Measurements from ENCODE around the gene YPEL4. TPM values are rescaled to one million over a fixed set of nuclear protein-coding genes. Genes with fewer than 3 reads are reported as not detected.

The YPEL4 gene
- total RNA-seq, 1 experiment from 2014 or later: 0.32 TPM

- Histone ChIP-seq H3K4me2 (ENCODE audit: low read length) (no peak overlapping the region), H3K79me2 (ENCODE audit: insufficient read depth, low read length) (peaks cover 26% of the 10 kb centered on the region), H3K27ac (ENCODE audit: low read depth, low read length) (no peak overlapping the region), H3K9me2 (ENCODE audit: insufficient read depth) (no peaks in the 10 kb centered on the region), H2AFZ (ENCODE audit: low read depth, low read length, poor library complexity, severe bottlenecking) (no peak overlapping the region), H3K4me3 (replicated peaks in 1 of 2; ENCODE audit: low read depth in 1 of 2, low read length in 2 of 2) (no peak overlapping the region), H4K20me1 (ENCODE audit: insufficient read depth) (no peaks in the 10 kb centered on the region), H3K9me3 (ENCODE audit: control insufficient read depth in 1 of 2, insufficient read depth in 1 of 2, low read depth in 1 of 2, low read length in 2 of 2) (no peaks in the 10 kb centered on the region), H3K36me3 (ENCODE audit: control insufficient read depth in 1 of 2, insufficient read depth in 2 of 2, low read length in 2 of 2) (peaks cover 11 to 18% of the 10 kb centered on the region in 2 experiments; a peak in 3 of 4 replicates), H3K4me1 (ENCODE audit: control insufficient read depth in 1 of 2, insufficient read depth in 2 of 2, low read length in 2 of 2) (peaks cover 5 to 10% of the 10 kb centered on the region in 2 experiments; a peak in 3 of 4 replicates), H3K9ac (ENCODE audit: low read length) (no peak overlapping the region), H3K27me3 (ENCODE audit: insufficient read depth, low read length) (no peaks in the 10 kb centered on the region)
- DNase-seq (ENCODE audit: low read depth, low spot score): no peak
- CTCF ChIA-PET: interaction anchor here (0.7 kb wide), 1 partner anchor 92 kb away, joined by 3 read pairs; no protein-coding TSS in a partner anchor
- BruUV-seq (replicated peaks): no TSS peak
- RAD21 ChIA-PET (ENCODE audit: low non-redundant PET in 1 of 2, low total read pairs in 2 of 2, uncharacterized antibody in 2 of 2, unreplicated experiment in 2 of 2): no interaction called here
- intact Hi-C loops (cut with micrococcal nuclease): loop anchor here (1.0 to 10.0 kb wide), 3 partner anchors 623 to 1891 kb away; no protein-coding TSS in a partner anchor
- no peak for TF ChIP-seq SIN3A (IDR thresholded peaks at IDR 0.05; ENCODE audit: low read depth)
- no peak for TF ChIP-seq POLR2A (IDR thresholded peaks at IDR 0.05; ENCODE audit: borderline replicate concordance, extremely low read depth, insufficient read depth, insufficient read length)
- TF ChIP-seq ZFX (IDR thresholded peaks at IDR 0.05): no peak
- TF ChIP-seq EZH2 (IDR thresholded peaks at IDR 0.05): no peak
- no peak for TF ChIP-seq SP1 (IDR thresholded peaks at IDR 0.05; ENCODE audit: low read depth)
- no peak for TF ChIP-seq SRF (IDR thresholded peaks at IDR 0.05; ENCODE audit: low read depth)
- no peak for TF ChIP-seq ELF1 (IDR thresholded peaks at IDR 0.05; ENCODE audit: borderline replicate concordance, low read depth)
- no peak for TF ChIP-seq EGR1 (IDR thresholded peaks at IDR 0.05; ENCODE audit: low read depth)
- no peak for TF ChIP-seq CBX3 (IDR thresholded peaks at IDR 0.05; ENCODE audit: low read depth)
- no peak for TF ChIP-seq FOSL1 (IDR thresholded peaks at IDR 0.05; ENCODE audit: low read depth)
- POLR2A ChIA-PET: no interaction called here
- no peak for ATAC-seq
Observed at GRCh38 chr11:57663975-57664374, 14.3 kb upstream of the YPEL4 start.

GRCh38 chr11:57662893-57663292, 13.2 kb upstream of the YPEL4 start:
- TF ChIP-seq MAX (IDR thresholded peaks at IDR 0.05) (no peak), TCF7L2 (IDR thresholded peaks at IDR 0.05; ENCODE audit: borderline replicate concordance, extremely low read depth, insufficient read depth, insufficient read length) (no peak), FOSL1 (IDR thresholded peaks at IDR 0.05; ENCODE audit: low read depth) (no peak), CEBPB (IDR thresholded peaks at IDR 0.05; ENCODE audit: low read depth) (no peak), CBX3 (IDR thresholded peaks at IDR 0.05; ENCODE audit: low read depth) (no peak), CTCF (IDR thresholded peaks at IDR 0.05 in 2 of 3, conservative IDR thresholded peaks at IDR 0.05 in 1 of 3; ENCODE audit: borderline replicate concordance in 1 of 3, insufficient read depth in 1 of 3, low read depth in 2 of 3, low read length in 2 of 3) (peak in 2 of 3 experiments; percentile 34 to 45; a peak in 4 of 6 replicates), ZFX (IDR thresholded peaks at IDR 0.05) (no peak), RAD21 (IDR thresholded peaks at IDR 0.05; ENCODE audit: low read depth) (peak; percentile 67), EGR1 (IDR thresholded peaks at IDR 0.05; ENCODE audit: low read depth) (no peak)
- TF ChIP-seq, protein P1, sequence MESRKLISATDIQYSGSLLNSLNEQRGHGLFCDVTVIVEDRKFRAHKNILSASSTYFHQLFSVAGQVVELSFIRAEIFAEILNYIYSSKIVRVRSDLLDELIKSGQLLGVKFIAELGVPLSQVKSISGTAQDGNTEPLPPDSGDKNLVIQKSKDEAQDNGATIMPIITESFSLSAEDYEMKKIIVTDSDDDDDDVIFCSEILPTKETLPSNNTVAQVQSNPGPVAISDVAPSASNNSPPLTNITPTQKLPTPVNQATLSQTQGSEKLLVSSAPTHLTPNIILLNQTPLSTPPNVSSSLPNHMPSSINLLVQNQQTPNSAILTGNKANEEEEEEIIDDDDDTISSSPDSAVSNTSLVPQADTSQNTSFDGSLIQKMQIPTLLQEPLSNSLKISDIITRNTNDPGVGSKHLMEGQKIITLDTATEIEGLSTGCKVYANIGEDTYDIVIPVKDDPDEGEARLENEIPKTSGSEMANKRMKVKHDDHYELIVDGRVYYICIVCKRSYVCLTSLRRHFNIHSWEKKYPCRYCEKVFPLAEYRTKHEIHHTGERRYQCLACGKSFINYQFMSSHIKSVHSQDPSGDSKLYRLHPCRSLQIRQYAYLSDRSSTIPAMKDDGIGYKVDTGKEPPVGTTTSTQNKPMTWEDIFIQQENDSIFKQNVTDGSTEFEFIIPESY (IDR thresholded peaks at IDR 0.05; ENCODE audit: extremely low read depth, insufficient replicate concordance, low read length): no peak
- BruUV-seq (replicated peaks): no TSS peak
- Histone ChIP-seq H3K4me3 (replicated peaks in 1 of 2; ENCODE audit: low read depth in 1 of 2, low read length in 2 of 2) (no peak overlapping the region), H3K4me2 (ENCODE audit: low read length) (no peak overlapping the region), H3K36me3 (ENCODE audit: control insufficient read depth in 1 of 2, insufficient read depth in 2 of 2, low read length in 2 of 2) (peaks cover 11 to 18% of the 10 kb centered on the region in 2 experiments; a peak in 3 of 4 replicates), H3K4me1 (ENCODE audit: control insufficient read depth in 1 of 2, insufficient read depth in 2 of 2, low read length in 2 of 2) (peaks cover 9 to 10% of the 10 kb centered on the region in 2 experiments; a peak in 3 of 4 replicates), H3K27ac (ENCODE audit: low read depth, low read length) (no peak overlapping the region), H2AFZ (ENCODE audit: low read depth, low read length, poor library complexity, severe bottlenecking) (no peak overlapping the region), H3K27me3 (ENCODE audit: insufficient read depth, low read length) (no peaks in the 10 kb centered on the region), H3K79me2 (ENCODE audit: insufficient read depth, low read length) (peaks cover 28% of the 10 kb centered on the region), H3K9ac (ENCODE audit: low read length) (no peak overlapping the region), H3K9me3 (ENCODE audit: control insufficient read depth in 1 of 2, insufficient read depth in 1 of 2, low read depth in 1 of 2, low read length in 2 of 2) (no peaks in the 10 kb centered on the region), H3K9me2 (ENCODE audit: insufficient read depth) (no peaks in the 10 kb centered on the region), H4K20me1 (ENCODE audit: insufficient read depth) (no peaks in the 10 kb centered on the region)
- RAD21 ChIA-PET (ENCODE audit: low non-redundant PET in 1 of 2, low total read pairs in 2 of 2, uncharacterized antibody in 2 of 2, unreplicated experiment in 2 of 2): interaction anchor here in 1 of 2 experiments (1.0 kb wide), 1 partner anchor 317 kb away, joined by 3 read pairs; no protein-coding TSS in a partner anchor
- intact Hi-C loops (cut with micrococcal nuclease): loop anchor here (1.0 to 10.0 kb wide), 3 partner anchors 624 to 1892 kb away; no protein-coding TSS in a partner anchor
- no peak for ATAC-seq
- DNase-seq (ENCODE audit: low read depth, low spot score): no peak
- CTCF ChIA-PET: interaction anchor here (0.6 to 1.4 kb wide), 4 partner anchors 136 to 861 kb away, joined by 3 to 6 read pairs (median 4); no protein-coding TSS in a partner anchor
- POLR2A ChIA-PET: no interaction called here

All from HCT116 (cell line).